ENCODE results near the gene ARHGAP22. TPM values are rescaled to one million over a fixed set of nuclear protein-coding genes. Genes with fewer than 3 reads are reported as not detected.

ARHGAP22 gene
- total and polyA plus RNA-seq, 2 experiments from 2014 or later, result 41.9 to 44.4 TPM

DNA sequence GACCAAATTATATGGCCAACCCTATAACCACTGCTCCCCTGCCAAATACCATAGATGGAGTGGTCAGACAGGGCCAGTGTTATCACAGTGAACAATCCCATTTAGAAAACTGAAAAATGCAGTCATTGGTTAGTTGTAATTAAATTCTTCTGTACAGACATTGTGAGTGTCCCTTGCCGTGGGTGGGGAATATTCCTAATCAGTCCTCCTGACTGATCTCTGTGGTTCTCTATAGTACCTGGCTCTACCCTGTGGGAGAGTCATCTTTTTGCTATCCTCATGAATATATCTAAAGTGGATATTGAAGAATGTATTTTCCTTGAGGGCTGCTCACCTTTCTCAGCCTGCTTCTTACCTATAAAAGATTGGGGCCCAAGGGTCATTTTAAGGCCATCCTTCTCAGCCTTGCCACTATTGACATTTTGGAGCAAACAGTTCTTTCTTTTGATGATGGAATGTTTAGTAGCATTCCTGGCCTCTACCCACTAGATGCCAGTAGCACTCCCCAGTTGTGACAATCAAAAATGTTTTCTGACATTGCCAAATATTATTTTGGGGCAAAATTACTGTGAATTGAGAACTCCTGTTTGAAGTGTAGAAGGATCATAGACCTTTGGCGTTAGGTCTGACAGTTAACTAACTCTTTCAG lies 188.2 kb downstream of the ARHGAP22 start:
- Histone ChIP-seq H3K4me2 (ENCODE audit: unreplicated experiment) (no peak overlapping the region), H3K9ac (no peak overlapping the region), H3K9me2 (ENCODE audit: insufficient read depth) (no peaks in the 10 kb centered on the region), H3K79me2 (ENCODE audit: insufficient read depth) (no peaks in the 10 kb centered on the region), H3K9me3 (ENCODE audit: low read depth) (no peaks in the 10 kb centered on the region), H3K4me1 (ENCODE audit: insufficient read depth) (peaks cover 29% of the 10 kb centered on the region), H3K27me3 (replicated peaks; ENCODE audit: insufficient read depth) (no peaks in the 10 kb centered on the region), H3K27ac (no peak overlapping the region), H4K20me1 (ENCODE audit: insufficient read depth) (no peaks in the 10 kb centered on the region), H2AFZ (no peak overlapping the region), H3K4me3 (no peak overlapping the region), H3F3A (ENCODE audit: insufficient read depth) (no peaks in the 10 kb centered on the region), H3K36me3 (ENCODE audit: low read depth) (peaks cover 16% of the 10 kb centered on the region; the same call in 1 of the 2 replicates)
- DNase-seq, result peak; percentile 14
- in situ Hi-C loops (cut with MboI), result no loop called here
- TF ChIP-seq EZH2 (IDR thresholded peaks at IDR 0.05; ENCODE audit: insufficient read depth, poor library complexity, severe bottlenecking) (no peak), EZH2phosphoT487 (IDR thresholded peaks at IDR 0.05; ENCODE audit: insufficient read depth, low read depth) (no peak)
- WGBS, 2 experiments (ENCODE audit: low coverage in 1 of 2, low lambda C conversion rate in 2 of 2, missing lambda C conversion rate in 2 of 2), result 85 to 86% methylated on average over 2 of the region's 2 CpGs

DNA sequence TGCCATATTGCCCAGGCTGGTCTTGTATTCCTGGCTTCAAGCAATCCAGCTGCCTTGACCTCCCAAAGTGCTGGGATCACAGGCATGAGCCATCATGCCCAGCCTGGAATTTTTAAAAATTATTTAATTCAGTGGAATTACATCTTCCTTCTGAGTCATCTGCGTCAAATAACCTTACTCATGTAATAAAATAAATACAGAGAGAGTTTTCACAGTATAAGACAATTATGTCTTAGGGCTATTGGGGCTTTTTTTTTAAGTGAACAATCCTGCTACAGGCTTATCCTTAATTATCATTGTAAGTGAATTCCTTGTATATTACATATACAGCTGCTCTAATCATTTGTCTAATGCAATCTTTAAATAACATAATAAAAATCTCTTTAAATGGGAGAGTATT lies 190.1 kb downstream of the ARHGAP22 start:
- Histone ChIP-seq H3K4me2 (ENCODE audit: unreplicated experiment) (no peak overlapping the region), H3K36me3 (ENCODE audit: low read depth) (peaks cover 23% of the 10 kb centered on the region), H4K20me1 (ENCODE audit: insufficient read depth) (no peaks in the 10 kb centered on the region), H3K4me3 (no peak overlapping the region), H3F3A (ENCODE audit: insufficient read depth) (no peaks in the 10 kb centered on the region), H3K4me1 (ENCODE audit: insufficient read depth) (peaks cover 29% of the 10 kb centered on the region), H3K79me2 (ENCODE audit: insufficient read depth) (no peaks in the 10 kb centered on the region), H2AFZ (no peak overlapping the region), H3K27ac (no peak overlapping the region), H3K9me3 (ENCODE audit: low read depth) (no peaks in the 10 kb centered on the region), H3K27me3 (replicated peaks; ENCODE audit: insufficient read depth) (no peaks in the 10 kb centered on the region), H3K9ac (no peak overlapping the region), H3K9me2 (ENCODE audit: insufficient read depth) (no peaks in the 10 kb centered on the region)
- in situ Hi-C loops (cut with MboI), result no loop called here
- DNase-seq, result peak; percentile 65
- no peak for TF ChIP-seq EZH2 (IDR thresholded peaks at IDR 0.05; ENCODE audit: insufficient read depth, poor library complexity, severe bottlenecking)
- TF ChIP-seq EZH2phosphoT487 (IDR thresholded peaks at IDR 0.05; ENCODE audit: insufficient read depth, low read depth), result no peak
- 42 to 44% methylated on average over 1 of the region's 1 CpG for WGBS, 2 experiments (ENCODE audit: low coverage in 1 of 2, low lambda C conversion rate in 2 of 2, missing lambda C conversion rate in 2 of 2)

DNA sequence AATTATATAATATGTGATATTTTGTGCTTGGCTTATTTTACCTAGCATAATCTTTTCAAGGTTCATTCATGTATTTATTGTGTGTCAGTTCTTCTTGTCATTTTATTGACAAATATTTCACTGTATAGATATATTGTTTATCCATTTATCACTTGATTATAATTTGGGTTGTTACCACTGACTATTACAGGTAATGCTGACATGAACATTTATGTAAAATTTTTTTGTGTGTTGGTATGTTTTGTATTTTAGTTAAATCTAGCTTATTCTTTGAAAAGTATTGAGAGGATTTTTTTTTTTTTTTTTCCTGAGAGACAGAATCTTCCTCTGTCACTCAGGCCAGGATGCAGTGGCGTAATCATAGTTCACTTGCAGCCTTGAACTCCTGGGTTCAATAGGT lies 190.7 kb downstream of the ARHGAP22 start:
- peaks cover 29% of the 10 kb centered on the region for H3K4me1 ChIP-seq (ENCODE audit: insufficient read depth)
- DNase-seq, result no peak
- WGBS, 2 experiments (ENCODE audit: low coverage in 1 of 2, low lambda C conversion rate in 2 of 2, missing lambda C conversion rate in 2 of 2), result 96 to 100% methylated on average over 1 of the region's 1 CpG
- no peak for TF ChIP-seq EZH2phosphoT487 (IDR thresholded peaks at IDR 0.05; ENCODE audit: insufficient read depth, low read depth)
- TF ChIP-seq EZH2 (IDR thresholded peaks at IDR 0.05; ENCODE audit: insufficient read depth, poor library complexity, severe bottlenecking), result no peak
- no peak overlapping the region for H3K27ac ChIP-seq
- no peaks in the 10 kb centered on the region for H3K9me3 ChIP-seq (ENCODE audit: low read depth)
- no peaks in the 10 kb centered on the region for H3K9me2 ChIP-seq (ENCODE audit: insufficient read depth)
- peaks cover 24% of the 10 kb centered on the region for H3K36me3 ChIP-seq (ENCODE audit: low read depth)
- no peaks in the 10 kb centered on the region for H4K20me1 ChIP-seq (ENCODE audit: insufficient read depth)
- no peak overlapping the region for H2AFZ ChIP-seq
- in situ Hi-C loops (cut with MboI), result no loop called here
- H3K4me2 ChIP-seq (ENCODE audit: unreplicated experiment), result no peak overlapping the region
- no peaks in the 10 kb centered on the region for H3K79me2 ChIP-seq (ENCODE audit: insufficient read depth)
- H3K27me3 ChIP-seq (replicated peaks; ENCODE audit: insufficient read depth), result no peaks in the 10 kb centered on the region
- H3K9ac ChIP-seq, result no peak overlapping the region
- H3F3A ChIP-seq (ENCODE audit: insufficient read depth), result no peaks in the 10 kb centered on the region
- no peak overlapping the region for H3K4me3 ChIP-seq

DNA sequence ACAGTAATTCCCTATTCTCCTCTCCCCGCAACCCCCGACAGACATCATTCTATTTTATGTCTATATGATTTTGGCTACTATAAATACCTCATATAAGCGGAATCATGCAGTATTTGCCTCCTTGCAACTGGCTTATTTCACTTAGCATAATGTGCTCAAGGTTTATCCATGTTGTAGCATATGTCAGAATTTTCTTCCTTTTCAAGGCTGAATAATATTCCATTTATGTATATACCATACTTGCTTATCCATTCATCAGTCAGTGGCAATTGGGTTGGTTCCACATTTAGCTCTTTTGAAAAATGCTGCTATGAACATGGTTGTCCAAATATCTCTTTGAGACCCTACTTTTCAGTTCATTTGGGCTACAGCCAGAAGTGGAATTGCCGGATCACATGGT lies 191.9 kb downstream of the ARHGAP22 start:
- H3K36me3 ChIP-seq (ENCODE audit: low read depth), result peaks cover 24% of the 10 kb centered on the region
- no peak overlapping the region for H3K27ac ChIP-seq

More for the DNA sequence above, 191.9 kb downstream of the ARHGAP22 start:
- no peaks in the 10 kb centered on the region for H3F3A ChIP-seq (ENCODE audit: insufficient read depth)
- WGBS, 2 experiments (ENCODE audit: low coverage in 1 of 2, low lambda C conversion rate in 2 of 2, missing lambda C conversion rate in 2 of 2), result 98 to 99% methylated on average over 4 of the region's 4 CpGs
- H3K9me2 ChIP-seq (ENCODE audit: insufficient read depth), result no peaks in the 10 kb centered on the region
- no peak overlapping the region for H3K9ac ChIP-seq
- no peak overlapping the region for H3K4me3 ChIP-seq
- H3K9me3 ChIP-seq (ENCODE audit: low read depth), result no peaks in the 10 kb centered on the region
- H3K4me1 ChIP-seq (ENCODE audit: insufficient read depth), result peaks cover 29% of the 10 kb centered on the region
- no peaks in the 10 kb centered on the region for H4K20me1 ChIP-seq (ENCODE audit: insufficient read depth)
- TF ChIP-seq EZH2phosphoT487 (IDR thresholded peaks at IDR 0.05; ENCODE audit: insufficient read depth, low read depth) (no peak), EZH2 (IDR thresholded peaks at IDR 0.05; ENCODE audit: insufficient read depth, poor library complexity, severe bottlenecking) (no peak)
- no peak overlapping the region for H3K4me2 ChIP-seq (ENCODE audit: unreplicated experiment)
- DNase-seq, result no peak
- H2AFZ ChIP-seq, result no peak overlapping the region
- in situ Hi-C loops (cut with MboI), result no loop called here
- H3K27me3 ChIP-seq (replicated peaks; ENCODE audit: insufficient read depth), result no peaks in the 10 kb centered on the region
- H3K79me2 ChIP-seq (ENCODE audit: insufficient read depth), result peaks cover 3% of the 10 kb centered on the region; the same call in 1 of the 2 replicates
